Inflammatory macrophage treated with lipopolysaccharide for 1 hour (primary cell): ENCODE data around the gene ACBD6.
A peak's percentile ranks its signal among the peaks of the same experiment; 100 is the strongest.

Source experiments
- DNase-seq, 2 donors: peaks; one replicate each; pipeline ENCODE4 v3.0.0-alpha.2; 2020 to 2022

Gene ACBD6

DNA sequence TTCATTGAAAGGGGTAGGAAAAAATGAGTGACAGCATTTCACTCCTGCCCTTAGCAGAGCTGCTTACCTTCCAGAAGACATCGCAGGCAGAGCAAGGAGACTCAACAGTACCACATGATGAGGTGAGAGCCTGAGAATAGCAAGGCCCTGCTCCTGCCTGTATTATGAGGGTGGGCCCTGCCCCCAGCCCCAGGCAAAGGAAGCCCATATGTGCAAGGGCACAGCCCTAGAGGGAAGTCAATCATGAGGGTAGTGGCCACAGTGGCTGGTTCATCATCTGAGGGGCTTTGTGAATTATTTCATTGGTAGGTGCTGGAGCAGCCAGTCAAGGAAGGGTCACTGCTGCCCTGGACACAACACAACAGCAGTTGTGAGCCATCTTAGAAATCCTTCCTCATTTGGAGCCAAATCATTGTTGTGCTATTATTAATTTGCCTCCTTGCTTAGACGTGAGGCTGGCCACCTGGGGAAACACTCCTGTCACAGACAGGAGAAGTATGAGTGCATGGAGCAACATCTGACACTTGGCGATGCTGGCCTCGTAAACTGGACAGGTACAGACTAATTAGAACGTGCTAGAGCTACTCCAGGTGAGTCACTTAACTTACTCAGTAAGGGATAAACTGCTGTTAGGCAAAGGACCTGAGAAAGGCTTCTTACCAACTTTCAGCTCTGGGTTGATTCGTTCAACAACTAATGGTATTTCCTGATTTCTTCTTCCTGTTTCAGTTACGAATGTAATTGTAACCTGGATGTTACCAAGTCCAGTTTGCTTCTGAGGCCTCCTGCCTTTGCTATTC, 22.7 kb upstream of the ACBD6 start:
- no peak for DNase-seq

- DNase-seq: no peak
Observed at GRCh38 chr1:180524160-180524914, 22.0 kb upstream of the ACBD6 start.

- no peak for DNase-seq
Observed at GRCh38 chr1:180522213-180522515, 19.8 kb upstream of the ACBD6 start.

DNA sequence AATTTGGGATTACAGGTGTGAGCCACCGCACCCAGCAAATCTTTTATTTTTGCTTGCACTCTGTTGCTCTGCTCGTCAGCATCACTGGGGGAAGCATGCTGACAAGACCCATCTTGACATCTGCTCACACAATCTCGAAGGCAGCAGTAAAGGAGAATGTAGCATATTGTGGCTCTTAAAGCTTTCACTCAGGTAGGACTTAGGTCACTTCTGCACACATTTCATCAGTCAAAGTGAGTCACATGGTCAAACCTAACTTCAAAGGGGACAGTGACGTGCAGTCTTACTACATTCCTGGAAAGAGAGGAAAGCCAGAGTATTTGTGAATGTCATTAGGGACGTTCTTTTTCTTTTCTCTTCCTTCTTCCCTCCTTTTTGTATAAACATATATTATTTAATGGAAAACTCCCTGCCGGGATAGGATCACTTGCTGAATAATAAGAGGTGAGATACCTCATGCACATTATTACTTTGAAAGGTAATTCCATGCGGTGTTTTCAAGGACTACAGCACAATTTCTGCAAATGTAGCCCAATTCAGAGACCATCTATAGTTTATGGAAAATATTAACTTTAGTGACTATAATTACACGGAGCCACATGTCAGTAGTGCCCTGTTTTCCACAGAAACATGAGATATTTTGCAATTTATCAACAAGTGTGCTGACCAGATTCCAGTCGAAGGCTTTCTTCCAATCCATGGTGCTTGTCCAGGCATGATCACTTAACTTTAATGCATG, 19.3 kb upstream of the ACBD6 start:
- DNase-seq: no peak

- DNase-seq: no peak
Observed at GRCh38 chr1:180519846-180520245, 17.5 kb upstream of the ACBD6 start.

DNA sequence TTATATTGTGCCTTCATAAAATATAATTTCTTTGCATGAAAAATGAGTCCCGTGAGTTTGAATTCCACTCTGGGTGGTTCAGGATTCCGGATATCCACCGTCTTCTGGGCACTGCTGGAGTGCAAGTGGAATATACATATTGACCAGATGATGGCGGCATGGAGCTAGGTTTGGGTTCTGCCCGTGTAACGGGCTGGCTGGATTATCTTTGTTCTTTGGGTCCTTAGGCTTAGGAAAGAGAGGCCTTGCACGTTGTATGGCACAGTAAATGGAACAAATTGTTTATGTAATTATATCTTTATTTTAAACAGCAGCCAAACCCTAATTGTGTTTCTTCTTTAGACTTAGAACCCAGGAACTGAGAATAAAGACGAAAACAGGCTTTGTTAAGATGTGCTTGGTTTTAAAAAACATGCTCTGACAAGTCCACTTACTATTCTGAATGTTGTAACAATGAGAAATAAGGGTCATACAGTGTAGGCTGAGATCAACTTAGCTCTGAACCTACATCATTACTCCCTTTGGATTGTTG, 13.5 kb upstream of the ACBD6 start:
- peak; percentile 40 to 80 for DNase-seq

DNA sequence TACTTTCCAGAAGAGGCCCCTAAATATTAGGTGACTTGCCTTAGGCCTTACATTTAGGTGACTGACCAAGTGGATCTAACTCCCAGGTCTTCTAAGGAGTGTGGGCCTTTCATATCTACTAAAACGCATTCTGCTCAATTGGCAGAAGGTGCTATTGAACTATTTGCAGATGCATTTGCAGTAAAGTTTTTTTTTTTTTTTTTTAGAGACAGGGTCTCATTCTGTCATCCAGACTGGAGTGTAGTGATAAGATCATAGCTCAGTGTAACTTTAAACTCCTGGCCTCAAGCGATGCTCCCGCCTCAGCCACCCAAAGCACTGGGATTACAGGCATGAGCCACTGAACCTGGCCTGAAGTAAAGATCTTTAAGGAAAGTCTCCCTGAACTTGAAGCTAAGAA, 13.0 kb upstream of the ACBD6 start:
- no peak for DNase-seq

- DNase-seq: no peak
Observed at GRCh38 chr1:180513531-180513930, 11.2 kb upstream of the ACBD6 start.

DNA sequence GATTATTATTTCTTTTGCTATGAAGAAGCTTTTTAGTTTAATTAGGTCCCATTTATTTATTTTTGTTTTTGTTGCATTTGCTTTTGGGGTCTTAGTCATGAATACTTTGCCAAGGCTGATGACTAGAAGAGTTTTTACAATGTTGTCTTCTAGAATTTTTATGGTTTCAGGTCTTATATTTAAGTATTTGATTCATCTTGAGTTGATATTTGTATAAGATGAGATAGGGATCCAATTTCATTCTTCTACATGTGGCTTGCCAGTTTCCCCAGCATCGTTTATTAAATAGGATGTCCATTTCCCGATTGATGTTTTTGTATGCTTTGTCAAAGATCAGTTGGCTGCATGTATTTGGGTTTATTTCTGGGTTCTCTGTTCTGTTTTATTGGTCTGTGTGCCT, 8.5 kb upstream of the ACBD6 start:
- no peak for DNase-seq

DNA sequence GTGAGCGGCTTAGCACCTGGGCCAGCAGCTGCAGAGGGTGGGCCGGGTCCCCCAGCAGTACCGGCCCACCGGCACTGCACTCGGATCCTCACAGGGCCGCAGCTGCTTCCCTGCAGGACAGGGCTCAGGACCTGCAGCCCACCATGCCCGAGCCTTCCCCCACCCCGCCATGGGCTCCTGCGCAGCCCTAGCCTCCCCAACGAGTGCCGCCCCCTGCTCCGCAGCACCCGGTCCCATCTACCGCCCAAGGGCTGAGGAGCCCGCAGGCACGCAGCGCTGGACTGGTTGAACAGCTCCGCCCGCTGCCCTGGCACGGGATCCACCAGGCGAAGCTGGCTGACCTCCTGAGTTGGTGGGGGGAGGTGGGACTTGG, 6.3 kb upstream of the ACBD6 start:
- no peak for DNase-seq

- no peak for DNase-seq
Observed at GRCh38 chr1:180507795-180508724, 5.7 kb upstream of the ACBD6 start.

DNA sequence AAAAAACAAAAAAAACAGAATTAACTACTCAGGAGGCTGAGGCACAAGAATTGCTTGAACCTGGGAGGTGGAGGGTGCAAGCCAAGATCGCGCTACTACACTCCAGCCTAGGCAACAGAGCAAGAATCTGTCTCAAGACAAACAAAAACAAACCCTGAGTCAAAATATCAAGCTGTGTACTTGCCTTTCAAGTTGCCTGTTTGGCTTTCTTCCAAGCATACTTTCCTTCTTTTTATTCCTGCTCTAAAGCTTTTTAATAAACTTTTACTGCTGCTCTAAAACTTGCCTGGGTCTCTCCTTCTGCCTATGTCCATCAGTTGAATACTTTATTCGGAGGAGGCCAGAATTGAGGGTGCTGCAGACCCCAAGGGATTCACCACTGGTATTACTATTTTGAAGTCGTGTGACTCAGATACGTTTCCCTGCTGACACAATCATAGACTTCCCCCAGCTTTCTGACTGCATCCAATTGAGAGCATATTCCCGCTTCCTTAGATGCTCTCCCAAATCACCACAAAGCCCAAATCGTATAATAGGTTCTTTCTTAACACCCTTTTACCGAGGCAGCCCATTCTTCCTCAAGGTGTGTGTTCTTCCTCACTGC, 3.5 kb upstream of the ACBD6 start:
- no peak for DNase-seq

GRCh38 chr1:180504186-180504585, 1.8 kb upstream of the ACBD6 start:
- no peak for DNase-seq

GRCh38 chr1:180503280-180503862, 994 bp upstream of the ACBD6 start:
- peak in 1 of 2 donors; percentile 24 for DNase-seq

- DNase-seq: no peak
Observed at GRCh38 chr1:180501865-180502360, 464 bp downstream of the ACBD6 start.

DNA sequence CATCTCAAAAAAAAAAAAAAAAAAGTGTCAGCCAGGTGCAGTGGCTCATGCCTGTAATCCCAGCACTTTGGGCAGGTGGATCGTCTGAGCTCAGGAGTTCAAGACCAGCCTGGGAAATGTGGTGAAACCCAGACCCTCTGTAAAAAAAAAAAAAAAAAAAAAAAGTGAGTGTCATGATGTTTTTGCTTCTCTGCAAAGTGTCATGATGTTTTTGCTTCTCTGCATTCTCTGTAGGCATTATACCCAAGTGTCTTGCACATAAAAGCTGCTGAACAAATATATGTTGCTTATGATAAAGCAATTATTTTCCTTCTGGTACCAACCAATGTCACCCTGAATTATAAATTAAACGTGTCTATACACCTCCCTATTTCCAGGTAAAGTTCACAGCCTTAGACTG, 1.7 kb downstream of the ACBD6 start:
- DNase-seq: no peak

- DNase-seq: no peak
Observed at GRCh38 chr1:180498594-180498993, 3.8 kb downstream of the ACBD6 start.

- no peak for DNase-seq
Observed at GRCh38 chr1:180497826-180498225, 4.6 kb downstream of the ACBD6 start.

GRCh38 chr1:180494370-180494769, 8.0 kb downstream of the ACBD6 start:
- DNase-seq: no peak

DNA sequence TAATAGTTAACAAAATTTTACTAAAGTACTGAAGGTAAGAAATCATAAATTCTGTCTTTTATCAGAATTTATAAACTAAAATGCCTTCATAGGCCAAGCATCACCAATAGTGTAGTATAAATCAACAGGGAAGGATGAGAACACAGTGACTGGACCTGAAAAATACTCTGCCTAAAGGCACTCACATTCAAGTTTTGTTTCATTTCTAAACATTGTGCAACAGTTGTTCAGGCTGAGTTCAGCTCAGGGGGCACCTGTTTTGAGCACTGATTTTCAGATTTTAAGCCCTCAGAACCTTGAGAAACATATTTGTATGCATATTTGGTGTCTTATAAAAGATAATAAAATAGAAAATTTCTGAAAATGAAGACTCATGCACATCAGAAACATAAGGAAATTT, 12.4 kb downstream of the ACBD6 start:
- DNase-seq: no peak

GRCh38 chr1:180489313-180489712, 13.1 kb downstream of the ACBD6 start:
- no peak for DNase-seq

DNA sequence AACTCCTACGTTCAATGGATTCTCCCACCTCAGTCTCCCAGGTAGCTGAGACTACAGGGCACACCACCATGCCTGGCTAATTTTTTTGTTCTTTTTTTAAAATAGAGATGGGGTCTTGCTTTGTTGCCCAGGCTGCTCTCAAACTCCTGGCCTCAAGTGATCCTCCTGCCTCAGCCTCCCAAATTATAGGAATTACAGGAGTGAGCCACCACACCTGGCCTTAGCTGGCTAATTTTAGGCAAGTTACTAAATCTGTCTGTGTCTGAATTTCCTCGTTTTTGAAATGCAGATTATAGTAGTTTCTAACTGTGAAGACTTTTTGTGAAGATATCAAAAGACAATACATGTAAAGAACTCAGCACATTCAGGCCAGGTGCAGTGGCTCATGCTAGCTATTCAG, 13.7 kb downstream of the ACBD6 start:
- DNase-seq: no peak
